Gastroesophageal sphincter (tissue), 3 donors: ENCODE data around the gene TMIGD2.

Experiments used
- CTCF ChIP-seq, 4 experiments: fragments of 200-600 bp in 2 of 4; fragments of 450-650 bp in 2 of 4; sonication (generic) in 1 of 4; IDR thresholded peaks; one replicate each; pipeline ENCODE4 v1.5.1; 2017 to 2019; ENCODE audit warnings: antibody characterized with exemption in 4 of 4, mild to moderate bottlenecking in 2 of 4, moderate library complexity in 2 of 4
- EP300 ChIP-seq: sonication (generic); formaldehyde crosslinking; IDR thresholded peaks from one replicate; pipeline ENCODE4 v1.6.1; 2017; ENCODE audit warnings: antibody characterized with exemption, mild to moderate bottlenecking

DNA sequence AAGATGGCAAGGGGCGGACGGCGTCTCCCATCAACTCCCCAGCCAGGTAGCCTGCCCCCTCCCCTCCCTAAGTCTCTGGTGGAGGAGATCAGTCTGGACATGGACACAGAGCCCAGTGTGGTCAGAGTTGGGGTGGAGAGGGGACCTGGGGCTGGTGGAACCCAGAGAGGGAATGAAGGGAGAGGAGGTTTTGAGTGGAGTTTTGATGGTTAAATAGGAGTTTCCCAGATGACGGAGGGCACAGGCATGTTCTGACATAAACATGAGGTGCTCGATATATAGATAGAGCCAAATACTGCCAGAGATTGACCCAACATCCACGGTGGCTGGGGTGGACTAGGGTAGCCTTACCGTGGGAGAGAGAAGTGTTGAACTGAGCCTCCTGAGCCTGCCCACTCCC is 16.3 kb upstream of the TMIGD2 start:
- TF ChIP-seq CTCF (IDR thresholded peaks at IDR 0.05) (no peak), EP300 (no peak)
